ENCODE measurements around the gene SLC23A1. TPM values are rescaled to one million over a fixed set of nuclear protein-coding genes. Genes with fewer than 3 reads are reported as not detected.
A peak's percentile ranks its signal among the peaks of the same experiment; 100 is the strongest.

The SLC23A1 gene
- total and polyA plus RNA-seq, 2 of the 13 experiments (the other 11 are each of a cell fraction or from before 2014, with no cell fraction given): 6.0 to 6.6 TPM

GRCh38 chr5:139341689-139342422 lies 41.2 kb downstream of the SLC23A1 start, which contains the start of gene PAIP2 (continued):
- TF ChIP-seq, protein P1, sequence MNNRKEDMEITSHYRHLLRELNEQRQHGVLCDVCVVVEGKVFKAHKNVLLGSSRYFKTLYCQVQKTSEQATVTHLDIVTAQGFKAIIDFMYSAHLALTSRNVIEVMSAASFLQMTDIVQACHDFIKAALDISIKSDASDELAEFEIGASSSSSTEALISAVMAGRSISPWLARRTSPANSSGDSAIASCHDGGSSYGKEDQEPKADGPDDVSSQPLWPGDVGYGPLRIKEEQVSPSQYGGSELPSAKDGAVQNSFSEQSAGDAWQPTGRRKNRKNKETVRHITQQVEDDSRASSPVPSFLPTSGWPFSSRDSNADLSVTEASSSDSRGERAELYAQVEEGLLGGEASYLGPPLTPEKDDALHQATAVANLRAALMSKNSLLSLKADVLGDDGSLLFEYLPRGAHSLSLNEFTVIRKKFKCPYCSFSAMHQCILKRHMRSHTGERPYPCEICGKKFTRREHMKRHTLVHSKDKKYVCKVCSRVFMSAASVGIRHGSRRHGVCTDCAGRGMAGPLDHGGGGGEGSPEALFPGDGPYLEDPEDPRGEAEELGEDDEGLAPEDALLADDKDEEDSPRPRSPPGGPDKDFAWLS (CRISPR knock-in tag; IDR thresholded peaks at IDR 0.05; ENCODE audit: borderline replicate concordance): no peak
- no peak for TF ChIP-seq ZSCAN20 (CRISPR knock-in tag; IDR thresholded peaks at IDR 0.05; ENCODE audit: borderline replicate concordance)
- TF ChIP-seq ATF1 (CRISPR knock-in tag; IDR thresholded peaks at IDR 0.05): peak; percentile 70; the same call in 1 of the 2 replicates
- no peak for TF ChIP-seq ZMYM3 (CRISPR knock-in tag; IDR thresholded peaks at IDR 0.05)
- TF ChIP-seq ZNF781 (CRISPR knock-in tag; IDR thresholded peaks at IDR 0.05; ENCODE audit: borderline replicate concordance, not compliant biosample characterization): no peak
- TF ChIP-seq GMEB1 (CRISPR knock-in tag; IDR thresholded peaks at IDR 0.05; ENCODE audit: borderline replicate concordance): peak; percentile 70
- no peak; the same call in 1 of the 2 replicates for TF ChIP-seq CENPBD1 (CRISPR knock-in tag; IDR thresholded peaks at IDR 0.05; ENCODE audit: borderline replicate concordance, low read depth)
- no peak for TF ChIP-seq SIX4 (CRISPR knock-in tag; IDR thresholded peaks at IDR 0.05)
- TF ChIP-seq ZKSCAN5 (CRISPR knock-in tag; IDR thresholded peaks at IDR 0.05): no peak
- TF ChIP-seq ZNF670 (CRISPR knock-in tag; IDR thresholded peaks at IDR 0.05; ENCODE audit: borderline replicate concordance): peak; percentile 82; the same call in 1 of the 2 replicates
- TF ChIP-seq, protein P2, sequence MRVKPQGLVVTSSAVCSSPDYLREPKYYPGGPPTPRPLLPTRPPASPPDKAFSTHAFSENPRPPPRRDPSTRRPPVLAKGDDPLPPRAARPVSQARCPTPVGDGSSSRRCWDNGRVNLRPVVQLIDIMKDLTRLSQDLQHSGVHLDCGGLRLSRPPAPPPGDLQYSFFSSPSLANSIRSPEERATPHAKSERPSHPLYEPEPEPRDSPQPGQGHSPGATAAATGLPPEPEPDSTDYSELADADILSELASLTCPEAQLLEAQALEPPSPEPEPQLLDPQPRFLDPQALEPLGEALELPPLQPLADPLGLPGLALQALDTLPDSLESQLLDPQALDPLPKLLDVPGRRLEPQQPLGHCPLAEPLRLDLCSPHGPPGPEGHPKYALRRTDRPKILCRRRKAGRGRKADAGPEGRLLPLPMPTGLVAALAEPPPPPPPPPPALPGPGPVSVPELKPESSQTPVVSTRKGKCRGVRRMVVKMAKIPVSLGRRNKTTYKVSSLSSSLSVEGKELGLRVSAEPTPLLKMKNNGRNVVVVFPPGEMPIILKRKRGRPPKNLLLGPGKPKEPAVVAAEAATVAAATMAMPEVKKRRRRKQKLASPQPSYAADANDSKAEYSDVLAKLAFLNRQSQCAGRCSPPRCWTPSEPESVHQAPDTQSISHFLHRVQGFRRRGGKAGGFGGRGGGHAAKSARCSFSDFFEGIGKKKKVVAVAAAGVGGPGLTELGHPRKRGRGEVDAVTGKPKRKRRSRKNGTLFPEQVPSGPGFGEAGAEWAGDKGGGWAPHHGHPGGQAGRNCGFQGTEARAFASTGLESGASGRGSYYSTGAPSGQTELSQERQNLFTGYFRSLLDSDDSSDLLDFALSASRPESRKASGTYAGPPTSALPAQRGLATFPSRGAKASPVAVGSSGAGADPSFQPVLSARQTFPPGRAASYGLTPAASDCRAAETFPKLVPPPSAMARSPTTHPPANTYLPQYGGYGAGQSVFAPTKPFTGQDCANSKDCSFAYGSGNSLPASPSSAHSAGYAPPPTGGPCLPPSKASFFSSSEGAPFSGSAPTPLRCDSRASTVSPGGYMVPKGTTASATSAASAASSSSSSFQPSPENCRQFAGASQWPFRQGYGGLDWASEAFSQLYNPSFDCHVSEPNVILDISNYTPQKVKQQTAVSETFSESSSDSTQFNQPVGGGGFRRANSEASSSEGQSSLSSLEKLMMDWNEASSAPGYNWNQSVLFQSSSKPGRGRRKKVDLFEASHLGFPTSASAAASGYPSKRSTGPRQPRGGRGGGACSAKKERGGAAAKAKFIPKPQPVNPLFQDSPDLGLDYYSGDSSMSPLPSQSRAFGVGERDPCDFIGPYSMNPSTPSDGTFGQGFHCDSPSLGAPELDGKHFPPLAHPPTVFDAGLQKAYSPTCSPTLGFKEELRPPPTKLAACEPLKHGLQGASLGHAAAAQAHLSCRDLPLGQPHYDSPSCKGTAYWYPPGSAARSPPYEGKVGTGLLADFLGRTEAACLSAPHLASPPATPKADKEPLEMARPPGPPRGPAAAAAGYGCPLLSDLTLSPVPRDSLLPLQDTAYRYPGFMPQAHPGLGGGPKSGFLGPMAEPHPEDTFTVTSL (CRISPR knock-in tag; IDR thresholded peaks at IDR 0.05; ENCODE audit: borderline replicate concordance): peak; percentile 70; the same call in 1 of the 2 replicates
- 0 out of 2 replicates have a peak, but pooled peaks have one; percentile 12 for TF ChIP-seq ZBTB21 (CRISPR knock-in tag; IDR thresholded peaks at IDR 0.05)
- TF ChIP-seq LRRFIP1 (CRISPR knock-in tag; conservative IDR thresholded peaks at IDR 0.05): no peak
- TF ChIP-seq SUZ12 (IDR thresholded peaks at IDR 0.05; ENCODE audit: low read depth, low read length): no peak
- no peak for TF ChIP-seq NFE2L2 (IDR thresholded peaks at IDR 0.05; ENCODE audit: low read length)
- peak; percentile 74; the same call in 1 of the 2 replicates for TF ChIP-seq ZNF780A (CRISPR knock-in tag; IDR thresholded peaks at IDR 0.05)

All from HepG2 (cell line).